OCI-LY1 (cell line): Measurements from ENCODE around the gene TCEANC.

Experiments
- EZH2 ChIP-seq: fragments of 200-600 bp; sonication (generic), shearing (Covaris generic); IDR thresholded peaks from 2 replicates; pipeline ENCODE4 v1.8.0; 2017; ENCODE audit warnings: borderline replicate concordance, mixed run types, mild to moderate bottlenecking, antibody characterized with exemption, low read length, moderate library complexity, mixed read lengths
- TF ChIP-seq, protein P1 (sequence below): fragments of 200-600 bp; sonication (generic), shearing (Covaris generic); IDR thresholded peaks from 2 replicates; pipeline ENCODE4 v1.5.1; 2017; ENCODE audit warnings: mild to moderate bottlenecking, antibody characterized with exemption, low read length, moderate library complexity, mixed read lengths

GRCh38 chrX:13694983-13695382, 42.0 kb downstream of the TCEANC start:
- TF ChIP-seq, protein P1, sequence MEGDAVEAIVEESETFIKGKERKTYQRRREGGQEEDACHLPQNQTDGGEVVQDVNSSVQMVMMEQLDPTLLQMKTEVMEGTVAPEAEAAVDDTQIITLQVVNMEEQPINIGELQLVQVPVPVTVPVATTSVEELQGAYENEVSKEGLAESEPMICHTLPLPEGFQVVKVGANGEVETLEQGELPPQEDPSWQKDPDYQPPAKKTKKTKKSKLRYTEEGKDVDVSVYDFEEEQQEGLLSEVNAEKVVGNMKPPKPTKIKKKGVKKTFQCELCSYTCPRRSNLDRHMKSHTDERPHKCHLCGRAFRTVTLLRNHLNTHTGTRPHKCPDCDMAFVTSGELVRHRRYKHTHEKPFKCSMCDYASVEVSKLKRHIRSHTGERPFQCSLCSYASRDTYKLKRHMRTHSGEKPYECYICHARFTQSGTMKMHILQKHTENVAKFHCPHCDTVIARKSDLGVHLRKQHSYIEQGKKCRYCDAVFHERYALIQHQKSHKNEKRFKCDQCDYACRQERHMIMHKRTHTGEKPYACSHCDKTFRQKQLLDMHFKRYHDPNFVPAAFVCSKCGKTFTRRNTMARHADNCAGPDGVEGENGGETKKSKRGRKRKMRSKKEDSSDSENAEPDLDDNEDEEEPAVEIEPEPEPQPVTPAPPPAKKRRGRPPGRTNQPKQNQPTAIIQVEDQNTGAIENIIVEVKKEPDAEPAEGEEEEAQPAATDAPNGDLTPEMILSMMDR: no peak
- no peak for TF ChIP-seq EZH2
